ENCODE results near the gene UGT1A4. TPM values are rescaled to one million over a fixed set of nuclear protein-coding genes. Genes with fewer than 3 reads are reported as not detected.

Gene UGT1A4
- polyA plus RNA-seq, 2 donors: 0.69 to 2.5 TPM

- 78 to 81% methylated on average over 17 of the region's 17 CpGs for WGBS, 2 donors
- Histone ChIP-seq H3K36me3 (ENCODE audit: control insufficient read depth in 2 of 2, insufficient read depth in 2 of 2, low read length in 1 of 2) (no peaks in the 10 kb centered on the region), H3K27ac (ENCODE audit: low read depth in 2 of 2, low read length in 1 of 2) (no peak overlapping the region), H3K27me3 (ENCODE audit: control insufficient read depth in 1 of 2, insufficient read depth in 2 of 2, low read length in 2 of 2) (no peaks in the 10 kb centered on the region), H3K9me3 (ENCODE audit: control insufficient read depth in 2 of 2, insufficient read depth in 1 of 2, low read depth in 1 of 2, low read length in 1 of 2) (peaks cover 0 to 2% of the 10 kb centered on the region in 2 donors), H3K4me3 (ENCODE audit: low read depth in 1 of 2, low read length in 2 of 2) (no peak overlapping the region), H3K4me1 (ENCODE audit: control insufficient read depth in 2 of 2, insufficient read depth in 2 of 2, low read length in 1 of 2) (peaks cover 0 to 2% of the 10 kb centered on the region in 2 donors)
Observed at GRCh38 chr2:233818639-233819621, 100.4 kb downstream of the UGT1A4 start.

- Histone ChIP-seq H3K9me3 (ENCODE audit: control insufficient read depth in 2 of 2, insufficient read depth in 1 of 2, low read depth in 1 of 2, low read length in 1 of 2) (peaks cover 0 to 2% of the 10 kb centered on the region in 2 donors), H3K4me1 (ENCODE audit: control insufficient read depth in 2 of 2, insufficient read depth in 2 of 2, low read length in 1 of 2) (peaks cover 0 to 2% of the 10 kb centered on the region in 2 donors), H3K36me3 (ENCODE audit: control insufficient read depth in 2 of 2, insufficient read depth in 2 of 2, low read length in 1 of 2) (no peaks in the 10 kb centered on the region), H3K27ac (ENCODE audit: low read depth in 2 of 2, low read length in 1 of 2) (no peak overlapping the region), H3K4me3 (ENCODE audit: low read depth in 1 of 2, low read length in 2 of 2) (no peak overlapping the region), H3K27me3 (ENCODE audit: control insufficient read depth in 1 of 2, insufficient read depth in 2 of 2, low read length in 2 of 2) (no peaks in the 10 kb centered on the region)
- 83 to 84% methylated on average over 18 of the region's 18 CpGs for WGBS, 2 donors
Observed at GRCh38 chr2:233819884-233820773, 101.6 kb downstream of the UGT1A4 start.

- WGBS, 2 donors: 85% methylated on average over 6 of the region's 6 CpGs
- H3K4me3 ChIP-seq (ENCODE audit: low read depth in 1 of 2, low read length in 2 of 2): no peak overlapping the region
- H3K4me1 ChIP-seq (ENCODE audit: control insufficient read depth in 2 of 2, insufficient read depth in 2 of 2, low read length in 1 of 2): peaks cover 0 to 2% of the 10 kb centered on the region in 2 donors
- no peaks in the 10 kb centered on the region for H3K27me3 ChIP-seq (ENCODE audit: control insufficient read depth in 1 of 2, insufficient read depth in 2 of 2, low read length in 2 of 2)
- peaks cover 0 to 2% of the 10 kb centered on the region in 2 donors for H3K9me3 ChIP-seq (ENCODE audit: control insufficient read depth in 2 of 2, insufficient read depth in 1 of 2, low read depth in 1 of 2, low read length in 1 of 2)
- no peaks in the 10 kb centered on the region for H3K36me3 ChIP-seq (ENCODE audit: control insufficient read depth in 2 of 2, insufficient read depth in 2 of 2, low read length in 1 of 2)
- no peak overlapping the region for H3K27ac ChIP-seq (ENCODE audit: low read depth in 2 of 2, low read length in 1 of 2)
Observed at GRCh38 chr2:233820774-233821105, 102.2 kb downstream of the UGT1A4 start.

GRCh38 chr2:233821196-233821595 is 102.7 kb downstream of the UGT1A4 start:
- Histone ChIP-seq H3K27me3 (ENCODE audit: control insufficient read depth in 1 of 2, insufficient read depth in 2 of 2, low read length in 2 of 2) (no peaks in the 10 kb centered on the region), H3K4me1 (ENCODE audit: control insufficient read depth in 2 of 2, insufficient read depth in 2 of 2, low read length in 1 of 2) (peaks cover 0 to 2% of the 10 kb centered on the region in 2 donors), H3K27ac (ENCODE audit: low read depth in 2 of 2, low read length in 1 of 2) (no peak overlapping the region), H3K4me3 (ENCODE audit: low read depth in 1 of 2, low read length in 2 of 2) (no peak overlapping the region), H3K9me3 (ENCODE audit: control insufficient read depth in 2 of 2, insufficient read depth in 1 of 2, low read depth in 1 of 2, low read length in 1 of 2) (peaks cover 0 to 2% of the 10 kb centered on the region in 2 donors), H3K36me3 (ENCODE audit: control insufficient read depth in 2 of 2, insufficient read depth in 2 of 2, low read length in 1 of 2) (no peaks in the 10 kb centered on the region)
- 86 to 93% methylated on average over 3 of the region's 3 CpGs for WGBS, 2 donors

- 90 to 94% methylated on average over 8 of the region's 8 CpGs for WGBS, 2 donors
- Histone ChIP-seq H3K27ac (ENCODE audit: low read depth in 2 of 2, low read length in 1 of 2) (no peak overlapping the region), H3K36me3 (ENCODE audit: control insufficient read depth in 2 of 2, insufficient read depth in 2 of 2, low read length in 1 of 2) (no peaks in the 10 kb centered on the region)
Observed at GRCh38 chr2:233821709-233822100, 103.2 kb downstream of the UGT1A4 start.

GRCh38 chr2:233822101-233822771 is 103.7 kb downstream of the UGT1A4 start:
- no peaks in the 10 kb centered on the region for H3K9me3 ChIP-seq (ENCODE audit: control insufficient read depth in 2 of 2, insufficient read depth in 1 of 2, low read depth in 1 of 2, low read length in 1 of 2)
- no peak overlapping the region for H3K4me3 ChIP-seq (ENCODE audit: low read depth in 1 of 2, low read length in 2 of 2)
- H3K27ac ChIP-seq (ENCODE audit: low read depth in 2 of 2, low read length in 1 of 2): no peak overlapping the region
- 84 to 88% methylated on average over 21 of the region's 21 CpGs for WGBS, 2 donors
- H3K27me3 ChIP-seq (ENCODE audit: control insufficient read depth in 1 of 2, insufficient read depth in 2 of 2, low read length in 2 of 2): no peaks in the 10 kb centered on the region
- H3K36me3 ChIP-seq (ENCODE audit: control insufficient read depth in 2 of 2, insufficient read depth in 2 of 2, low read length in 1 of 2): no peaks in the 10 kb centered on the region
- peaks cover 0 to 2% of the 10 kb centered on the region in 2 donors for H3K4me1 ChIP-seq (ENCODE audit: control insufficient read depth in 2 of 2, insufficient read depth in 2 of 2, low read length in 1 of 2)

More at GRCh38 chr2:233821709-233822100, 103.2 kb downstream of the UGT1A4 start:
- H3K4me1 ChIP-seq (ENCODE audit: control insufficient read depth in 2 of 2, insufficient read depth in 2 of 2, low read length in 1 of 2): peaks cover 0 to 2% of the 10 kb centered on the region in 2 donors
- H3K9me3 ChIP-seq (ENCODE audit: control insufficient read depth in 2 of 2, insufficient read depth in 1 of 2, low read depth in 1 of 2, low read length in 1 of 2): no peaks in the 10 kb centered on the region
- no peak overlapping the region for H3K4me3 ChIP-seq (ENCODE audit: low read depth in 1 of 2, low read length in 2 of 2)
- H3K27me3 ChIP-seq (ENCODE audit: control insufficient read depth in 1 of 2, insufficient read depth in 2 of 2, low read length in 2 of 2): no peaks in the 10 kb centered on the region

Other genes with a start within 250 kb of the UGT1A4 start
- gene USP40, start 152.0 kb upstream of the UGT1A4 start, polyA plus RNA-seq: 10 to 100 TPM; 14.2 to 29.9 TPM
- gene UGT1A8, start 101.1 kb upstream of the UGT1A4 start, polyA plus RNA-seq: 1 to 10 TPM in 1 of 2 donors, under 1 TPM in 1; 0.39 to 2.8 TPM
- gene UGT1A10, start 82.3 kb upstream of the UGT1A4 start, polyA plus RNA-seq: 10 to 100 TPM in 1 of 2 donors, 1 to 10 TPM in 1; 9.1 to 10.8 TPM
- gene UGT1A9, start 46.8 kb upstream of the UGT1A4 start, polyA plus RNA-seq: under 1 TPM; 0.01 to 0.31 TPM
- gene UGT1A7, start 36.8 kb upstream of the UGT1A4 start, polyA plus RNA-seq: 10 to 100 TPM; 28.8 to 54.2 TPM
- gene UGT1A6, start 25.8 kb upstream of the UGT1A4 start, polyA plus RNA-seq: 10 to 100 TPM in 1 of 2 donors, 1 to 10 TPM in 1; 4.8 to 22.4 TPM
- gene UGT1A5, start 5.8 kb upstream of the UGT1A4 start, polyA plus RNA-seq: 1 to 10 TPM in 1 of 2 donors, under 1 TPM in 1; 0.01 to 2.9 TPM
- 1 to 10 TPM in 1 of 2 donors, under 1 TPM in 1; 0.07 to 1.5 TPM for gene UGT1A3, start 10.3 kb downstream of the UGT1A4 start, polyA plus RNA-seq
- 1 to 10 TPM in 1 of 2 donors, under 1 TPM in 1; 0.75 to 2.0 TPM for gene UGT1A1, start 41.5 kb downstream of the UGT1A4 start, polyA plus RNA-seq
- under 1 TPM; 0.22 to 0.99 TPM for gene MROH2A, start 59.6 kb downstream of the UGT1A4 start, polyA plus RNA-seq
- 1 to 10 TPM; 6.6 to 9.5 TPM for gene HJURP, start 135.8 kb downstream of the UGT1A4 start, polyA plus RNA-seq
- not detected for gene TRPM8, start 198.6 kb downstream of the UGT1A4 start, polyA plus RNA-seq

All from esophagus (tissue), 2 donors.